ENCODE measurements around the gene CD7. TPM values are rescaled to one million over a fixed set of nuclear protein-coding genes. Genes with fewer than 3 reads are reported as not detected.

Gene CD7
- total and polyA plus RNA-seq, 9 of the 15 experiments (the other 6 are each of a cell fraction or from before 2014, with no cell fraction given) = 0.21 to 0.35 TPM; not detected in 7

GRCh38 chr17:82328141-82328993, 11.0 kb upstream of the CD7 start (continued):
- no peak for TF ChIP-seq TCFL5 (CRISPR knock-in tag; conservative IDR thresholded peaks at IDR 0.05)
- TF ChIP-seq ZC3H11A (IDR thresholded peaks at IDR 0.05; ENCODE audit: low read depth, low read length) = no peak
- TF ChIP-seq RCOR1 (IDR thresholded peaks at IDR 0.05; ENCODE audit: borderline replicate concordance in 1 of 2, low read depth in 2 of 2, low read length in 2 of 2) = no peak
- TF ChIP-seq MLX (CRISPR knock-in tag; conservative IDR thresholded peaks at IDR 0.05) = no peak
- no peak for TF ChIP-seq ZNF707 (CRISPR knock-in tag; conservative IDR thresholded peaks at IDR 0.05)
- TF ChIP-seq SIN3B (IDR thresholded peaks at IDR 0.05; ENCODE audit: low read depth) = no peak

- H3K9me1 ChIP-seq (ENCODE audit: control insufficient read depth, insufficient read depth, low read length) = no peaks in the 10 kb centered on the region
- H3K4me1 ChIP-seq (replicated peaks in 1 of 2; ENCODE audit: control insufficient read depth in 2 of 2, insufficient read depth in 2 of 2, low read length in 2 of 2) = peaks cover 46 to 97% of the 10 kb centered on the region in 2 experiments
- H3K27me3 ChIP-seq (ENCODE audit: control insufficient read depth in 2 of 2, insufficient read depth in 2 of 2, low read length in 2 of 2) = no peaks in the 10 kb centered on the region
- no peak overlapping the region for H3K27ac ChIP-seq (ENCODE audit: extremely low read depth, low read depth, low read length)
- no peak overlapping the region for H3K4me2 ChIP-seq (ENCODE audit: insufficient read depth, low read length)
- peaks cover 5% of the 10 kb centered on the region; the same call in 1 of the 3 replicates for H3K79me2 ChIP-seq (ENCODE audit: control insufficient read depth, insufficient read depth, low read length)
- H4K20me1 ChIP-seq (replicated peaks; ENCODE audit: control insufficient read depth, insufficient read depth, low read length) = no peaks in the 10 kb centered on the region
- in situ Hi-C loops (cut with MboI) (no loop called here), intact Hi-C loops (cut with micrococcal nuclease) (no loop called here)
- peak overlapping the region; percentile 33; the same call in 1 of the 2 replicates for H2AFZ ChIP-seq (ENCODE audit: low read depth, low read length)
- FAIRE-seq (no peak), ATAC-seq (no peak), DNase-seq (ENCODE audit: extremely low read depth in 1 of 4, low spot score in 3 of 4) (no peak)
- TF ChIP-seq THRB (CRISPR knock-in tag; conservative IDR thresholded peaks at IDR 0.05) (no peak), CBX2 (IDR thresholded peaks at IDR 0.05; ENCODE audit: insufficient read depth, low read length, poor library complexity, severe bottlenecking) (no peak)
- TF ChIP-seq, protein P1, sequence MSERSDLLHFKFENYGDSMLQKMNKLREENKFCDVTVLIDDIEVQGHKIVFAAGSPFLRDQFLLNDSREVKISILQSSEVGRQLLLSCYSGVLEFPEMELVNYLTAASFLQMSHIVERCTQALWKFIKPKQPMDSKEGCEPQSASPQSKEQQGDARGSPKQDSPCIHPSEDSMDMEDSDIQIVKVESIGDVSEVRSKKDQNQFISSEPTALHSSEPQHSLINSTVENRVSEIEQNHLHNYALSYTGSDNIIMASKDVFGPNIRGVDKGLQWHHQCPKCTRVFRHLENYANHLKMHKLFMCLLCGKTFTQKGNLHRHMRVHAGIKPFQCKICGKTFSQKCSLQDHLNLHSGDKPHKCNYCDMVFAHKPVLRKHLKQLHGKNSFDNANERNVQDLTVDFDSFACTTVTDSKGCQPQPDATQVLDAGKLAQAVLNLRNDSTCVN (CRISPR knock-in tag; IDR thresholded peaks at IDR 0.05) = no peak
- 54% methylated on average over 4 of the region's 16 CpGs for WGBS (ENCODE audit: insufficient coverage, low coverage, missing lambda C conversion rate)
- ChIA-PET POLR2A (no interaction called here), CTCF (ENCODE audit: low intra/inter-chr PET ratio) (no interaction called here)
- H3K9ac ChIP-seq (ENCODE audit: insufficient read depth in 1 of 2, low read depth in 2 of 2, low read length in 2 of 2) = peak overlapping the region in 1 of 2 experiments; percentile 72; a peak in 1 of 4 replicates
- no peaks in the 10 kb centered on the region for H3K9me3 ChIP-seq (replicated peaks; ENCODE audit: control insufficient read depth, insufficient read depth, low read depth, low read length)
- H3K4me3 ChIP-seq = no peak overlapping the region
- no peaks in the 10 kb centered on the region for H3K36me3 ChIP-seq (ENCODE audit: control insufficient read depth, insufficient read depth, low read length)
- BruUV-seq (replicated peaks) = no TSS peak
Measured at GRCh38 chr17:82327757-82328140, 10.3 kb upstream of the CD7 start.

All from K562 (cell line).